ENCODE results near the gene RNF5. TPM values are rescaled to one million over a fixed set of nuclear protein-coding genes. Genes with fewer than 3 reads are reported as not detected.

The RNF5 gene
- total RNA-seq, 1 experiment from 2014 or later, result 82.3 TPM

- no TSS peak for BruUV-seq (replicated peaks)
- no peaks in the 10 kb centered on the region for H3K36me3 ChIP-seq (ENCODE audit: control insufficient read depth, insufficient read depth, low read length)
- ChIA-PET CTCF (interaction anchor here (0.6 kb wide), 1 partner anchor 822 kb away, joined by 3 read pairs; no protein-coding TSS in a partner anchor), POLR2A (no interaction called here)
- DNase-seq (ENCODE audit: low read depth, low spot score) (no peak), ATAC-seq (no peak)
- no peaks in the 10 kb centered on the region for H3K9me3 ChIP-seq (ENCODE audit: control insufficient read depth, insufficient read depth, low read depth, low read length)
- H3K27ac ChIP-seq (ENCODE audit: low read length), result peak overlapping the region; percentile 20; the same call in 1 of the 2 replicates
- no peaks in the 10 kb centered on the region for H3K27me3 ChIP-seq (ENCODE audit: control insufficient read depth, insufficient read depth, low read length)
- TF ChIP-seq TCF7L2 (IDR thresholded peaks at IDR 0.05; ENCODE audit: low read depth, low read length) (no peak), SIN3A (IDR thresholded peaks at IDR 0.05; ENCODE audit: borderline replicate concordance, insufficient read depth, low read depth, low read length) (no peak), CTCF (IDR thresholded peaks at IDR 0.05) (no peak), POLR2AphosphoS5 (IDR thresholded peaks at IDR 0.05; ENCODE audit: low read depth, low read length) (no peak), REST (IDR thresholded peaks at IDR 0.05; ENCODE audit: insufficient read depth in 1 of 2, low read depth in 2 of 2, low read length in 1 of 2) (no peak)
- H3K4me3 ChIP-seq (ENCODE audit: low read depth in 2 of 2, low read length in 2 of 2), result no peak overlapping the region
- in situ Hi-C loops (cut with HindIII; ENCODE audit: low pct_unique_long_range_greater_than_20kb, low sequenced_read_pairs) (no loop called here), intact Hi-C loops (cut with micrococcal nuclease; ENCODE audit: unreplicated experiment) (loop anchor here (10.0 kb wide), 1 partner anchor 84 kb away; no protein-coding TSS in a partner anchor)
- peaks cover 16% of the 10 kb centered on the region for H3K4me1 ChIP-seq (ENCODE audit: control insufficient read depth, insufficient read depth, low read length)
Measured at GRCh38 chr6:32198345-32198696, 20.1 kb downstream of the RNF5 start.

GRCh38 chr6:32198866-32199265 is 20.7 kb downstream of the RNF5 start:
- no peak for ATAC-seq
- POLR2A ChIA-PET, result no interaction called here
- peaks cover 16% of the 10 kb centered on the region for H3K4me1 ChIP-seq (ENCODE audit: control insufficient read depth, insufficient read depth, low read length)
- TF ChIP-seq SIN3A (IDR thresholded peaks at IDR 0.05; ENCODE audit: borderline replicate concordance, insufficient read depth, low read depth, low read length) (no peak), POLR2AphosphoS5 (IDR thresholded peaks at IDR 0.05; ENCODE audit: low read depth, low read length) (no peak), CTCF (IDR thresholded peaks at IDR 0.05) (no peak), REST (IDR thresholded peaks at IDR 0.05; ENCODE audit: insufficient read depth in 1 of 2, low read depth in 2 of 2, low read length in 1 of 2) (no peak), TCF7L2 (IDR thresholded peaks at IDR 0.05; ENCODE audit: low read depth, low read length) (no peak)
- no peak overlapping the region for H3K4me3 ChIP-seq (ENCODE audit: low read depth in 2 of 2, low read length in 2 of 2)
- H3K9me3 ChIP-seq (ENCODE audit: control insufficient read depth, insufficient read depth, low read depth, low read length), result no peaks in the 10 kb centered on the region
- H3K36me3 ChIP-seq (ENCODE audit: control insufficient read depth, insufficient read depth, low read length), result no peaks in the 10 kb centered on the region
- no peaks in the 10 kb centered on the region for H3K27me3 ChIP-seq (ENCODE audit: control insufficient read depth, insufficient read depth, low read length)
- no TSS peak for BruUV-seq (replicated peaks)
- no peak overlapping the region for H3K27ac ChIP-seq (ENCODE audit: low read length)
- intact Hi-C loops (cut with micrococcal nuclease; ENCODE audit: unreplicated experiment), result loop anchor here (10.0 kb wide), 1 partner anchor 84 kb away; no protein-coding TSS in a partner anchor
- in situ Hi-C loops (cut with HindIII; ENCODE audit: low pct_unique_long_range_greater_than_20kb, low sequenced_read_pairs), result no loop called here
- CTCF ChIA-PET, result no interaction called here
- no peak for DNase-seq (ENCODE audit: low read depth, low spot score)

Measured in Panc1 (cell line).